Adrenal gland (tissue), 5 donors: ENCODE measurements around the gene RPS6KA2.

Experiments used
- CTCF ChIP-seq, 6 experiments: fragments of 450-650 bp in 4 of 6; fragments of 200-600 bp in 2 of 6; sonication (generic) in 1 of 6; IDR thresholded peaks; 1 replicate in 5 of 6; 2 replicates in 1 of 6; pipeline versions ENCODE4 v1.5.1 to v1.8.0; 2016 to 2021; ENCODE audit warnings: antibody characterized with exemption in 6 of 6, mild to moderate bottlenecking in 2 of 6, moderate library complexity in 1 of 6
- POLR2A ChIP-seq, 2 donors: fragments of 450-650 bp; IDR thresholded peaks; one replicate each; pipeline ENCODE4 v1.6.1; 2017; ENCODE audit warnings: antibody characterized with exemption in 2 of 2, mild to moderate bottlenecking in 2 of 2, moderate library complexity in 1 of 2
- donor health status: DM: no; HTN: no; CAD: no.

- TF ChIP-seq CTCF (IDR thresholded peaks at IDR 0.05) (no peak), POLR2A (IDR thresholded peaks at IDR 0.05) (no peak)
Measured at GRCh38 chr6:166623318-166623717, 3.7 kb downstream of the RPS6KA2 start.
